ENCODE measurements around the gene CEP55. TPM values are rescaled to one million over a fixed set of nuclear protein-coding genes. Genes with fewer than 3 reads are reported as not detected.

CEP55 gene
- total and polyA plus RNA-seq, 2 of the 8 experiments (the other 6 are each of a cell fraction or from before 2014, with no cell fraction given) = 7.0 to 19.6 TPM

- H4K91ac ChIP-seq (replicated peaks; ENCODE audit: insufficient read length, low read length) = no peak overlapping the region
- FAIRE-seq (no peak), DNase-seq (ENCODE audit: low read depth in 1 of 2, low spot score in 2 of 2) (no peak)
- no peak overlapping the region for H4K8ac ChIP-seq (ENCODE audit: extremely low read depth, insufficient read depth, low read length)
- no peak overlapping the region for H3K23ac ChIP-seq (ENCODE audit: insufficient read length)
- no peak overlapping the region for H2AK5ac ChIP-seq (ENCODE audit: low read depth, low read length)
- no peak overlapping the region for H3K56ac ChIP-seq (replicated peaks; ENCODE audit: insufficient read length, low read depth, low read length)
- POLR2A ChIA-PET (ENCODE audit: partially characterized antibody) = no interaction called here
- H3K4me3 ChIP-seq (ENCODE audit: extremely low read depth in 1 of 4, insufficient read depth in 2 of 4, low read depth in 3 of 4, low read length in 4 of 4) = no peak overlapping the region
- H3K36me3 ChIP-seq (ENCODE audit: control insufficient read depth in 2 of 4, insufficient read depth in 4 of 4, low read length in 3 of 4) = no peaks in the 10 kb centered on the region
- no peak overlapping the region for H2BK5ac ChIP-seq (ENCODE audit: low read depth, low read length)
- no peaks in the 10 kb centered on the region for H3K9me3 ChIP-seq (ENCODE audit: insufficient read depth in 2 of 2, low read depth in 1 of 2, low read length in 1 of 2)
- no peak overlapping the region for H3K18ac ChIP-seq (ENCODE audit: extremely low read depth, low read length)
- no peak overlapping the region for H3K27ac ChIP-seq (ENCODE audit: low read depth, low read length)
- no peak overlapping the region for H2AFZ ChIP-seq (ENCODE audit: low read length)
- no peak overlapping the region for H3K14ac ChIP-seq (ENCODE audit: insufficient read length)
- H4K5ac ChIP-seq (ENCODE audit: insufficient read length, low read depth, low read length) = no peak overlapping the region
- no peak for TF ChIP-seq ATF3 (IDR thresholded peaks at IDR 0.05; ENCODE audit: insufficient read depth, low read depth, low read length)
- no peak for TF ChIP-seq POLR2A (IDR thresholded peaks at IDR 0.05; ENCODE audit: control extremely low read depth in 1 of 2, low read depth in 2 of 2, low read length in 2 of 2)
- TF ChIP-seq KDM5A (IDR thresholded peaks at IDR 0.05; ENCODE audit: low read length) = no peak
- TF ChIP-seq E2F6 (IDR thresholded peaks at IDR 0.05) = no peak
- TF ChIP-seq TBP (IDR thresholded peaks at IDR 0.05; ENCODE audit: low read depth, low read length) = no peak
- TF ChIP-seq RXRA (IDR thresholded peaks at IDR 0.05; ENCODE audit: insufficient read depth, low read depth, low read length) = no peak
- TF ChIP-seq YY1 (IDR thresholded peaks at IDR 0.05; ENCODE audit: low read depth, low read length) = no peak
- H3K23me2 ChIP-seq (ENCODE audit: low read depth, low read length) = peaks cover 4% of the 10 kb centered on the region; the same call in 1 of the 2 replicates
- no peaks in the 10 kb centered on the region for H4K20me1 ChIP-seq (replicated peaks in 1 of 2; ENCODE audit: control insufficient read depth in 1 of 2, insufficient read depth in 2 of 2, low read length in 2 of 2)
- H3K4me1 ChIP-seq (replicated peaks in 1 of 4; ENCODE audit: control insufficient read depth in 3 of 4, insufficient read depth in 4 of 4, low read length in 3 of 4) = no peaks in the 10 kb centered on the region
- CTCF ChIA-PET (ENCODE audit: partially characterized antibody) = interaction anchor here (1.1 kb wide), 1 partner anchor 133 kb away, joined by 3 read pairs; no protein-coding TSS in a partner anchor
- H2BK15ac ChIP-seq (ENCODE audit: low read length) = no peak overlapping the region
- H3K4ac ChIP-seq (replicated peaks; ENCODE audit: insufficient read length, low read depth, low read length) = no peak overlapping the region
- no peak overlapping the region for H3K4me2 ChIP-seq (ENCODE audit: insufficient read depth in 1 of 2, low read depth in 2 of 2, low read length in 2 of 2)
- H3K79me1 ChIP-seq (ENCODE audit: low read depth, low read length) = no peaks in the 10 kb centered on the region
- H2BK120ac ChIP-seq (replicated peaks; ENCODE audit: low read depth, low read length) = no peak overlapping the region
- no peak overlapping the region for H2BK12ac ChIP-seq (ENCODE audit: low read depth, low read length)
- H3K9ac ChIP-seq (replicated peaks in 1 of 4; ENCODE audit: extremely low read depth in 1 of 4, low read depth in 3 of 4, low read length in 3 of 4) = no peak overlapping the region
- no peaks in the 10 kb centered on the region for H3K27me3 ChIP-seq (replicated peaks in 1 of 4; ENCODE audit: control insufficient read depth in 3 of 4, extremely low read depth in 1 of 4, insufficient read depth in 3 of 4, low read length in 3 of 4)
- no peaks in the 10 kb centered on the region for H3K79me2 ChIP-seq (ENCODE audit: control insufficient read depth in 1 of 2, insufficient read depth in 2 of 2, low read length in 2 of 2)
- H2BK20ac ChIP-seq (ENCODE audit: low read length) = no peak overlapping the region
These were observed 51.1 kb downstream of the CEP55 start for GRCh38 chr10:93547522-93547921.

Measured in H1 (cell line).